Measurements from ENCODE around the gene NRAP.

NRAP gene

GRCh38 chr10:113679463-113680189 is 15.8 kb upstream of the NRAP start, which contains the start of gene CASP7:
TSS of gene CASP7 (plus strand) at chr10:113679912. CDS start at chr10:113697494, 17,582 bp downstream.
- Histone ChIP-seq H3K9me3 (ENCODE audit: control insufficient read depth, insufficient read depth, low read depth, low read length) (no peaks in the 10 kb centered on the region), H3K4me1 (ENCODE audit: control insufficient read depth, insufficient read depth, low read length) (peaks cover 5% of the 10 kb centered on the region; the same call in 1 of the 2 replicates), H3K27ac (ENCODE audit: extremely low read depth, low read depth, low read length) (peak within 1 kb of the TSS; percentile 85), H3K4me3 (ENCODE audit: low read depth, low read length) (peak within 1 kb of the TSS; percentile 70), H3K36me3 (ENCODE audit: control insufficient read depth in 2 of 2, insufficient read depth in 1 of 2, low read length in 2 of 2) (peaks cover 3 to 6% of the 10 kb centered on the region in 2 experiments; a peak in 1 of 3 replicates)
- ChIA-PET POLR2A (interaction anchor here (0.7 to 1.0 kb wide), 2 partner anchors 8 to 52 kb away, joined by 3 read pairs; no protein-coding TSS in a partner anchor), CTCF (interaction anchor here (0.6 to 2.1 kb wide), 13 partner anchors 10 to 1106 kb away, joined by 3 to 6 read pairs (median 4); partner anchors contain the start of gene NRAP)
- peak; percentile 76 for TF ChIP-seq ZNF76 (tag by site-specific recombination; IDR thresholded peaks at IDR 0.05; ENCODE audit: borderline replicate concordance, low read depth)
- TF ChIP-seq, protein P1, sequence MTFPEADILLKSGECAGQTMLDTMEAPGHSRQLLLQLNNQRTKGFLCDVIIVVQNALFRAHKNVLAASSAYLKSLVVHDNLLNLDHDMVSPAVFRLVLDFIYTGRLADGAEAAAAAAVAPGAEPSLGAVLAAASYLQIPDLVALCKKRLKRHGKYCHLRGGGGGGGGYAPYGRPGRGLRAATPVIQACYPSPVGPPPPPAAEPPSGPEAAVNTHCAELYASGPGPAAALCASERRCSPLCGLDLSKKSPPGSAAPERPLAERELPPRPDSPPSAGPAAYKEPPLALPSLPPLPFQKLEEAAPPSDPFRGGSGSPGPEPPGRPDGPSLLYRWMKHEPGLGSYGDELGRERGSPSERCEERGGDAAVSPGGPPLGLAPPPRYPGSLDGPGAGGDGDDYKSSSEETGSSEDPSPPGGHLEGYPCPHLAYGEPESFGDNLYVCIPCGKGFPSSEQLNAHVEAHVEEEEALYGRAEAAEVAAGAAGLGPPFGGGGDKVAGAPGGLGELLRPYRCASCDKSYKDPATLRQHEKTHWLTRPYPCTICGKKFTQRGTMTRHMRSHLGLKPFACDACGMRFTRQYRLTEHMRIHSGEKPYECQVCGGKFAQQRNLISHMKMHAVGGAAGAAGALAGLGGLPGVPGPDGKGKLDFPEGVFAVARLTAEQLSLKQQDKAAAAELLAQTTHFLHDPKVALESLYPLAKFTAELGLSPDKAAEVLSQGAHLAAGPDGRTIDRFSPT (tag by site-specific recombination; IDR thresholded peaks at IDR 0.05): peak; percentile 66
- TF ChIP-seq ZNF629 (tag by site-specific recombination; IDR thresholded peaks at IDR 0.05): peak; percentile 63
- peak; percentile 80 for TF ChIP-seq SP3 (tag by site-specific recombination; IDR thresholded peaks at IDR 0.05)
- TF ChIP-seq ZNF558 (tag by site-specific recombination; IDR thresholded peaks at IDR 0.05): no peak
- TF ChIP-seq, protein P2, sequence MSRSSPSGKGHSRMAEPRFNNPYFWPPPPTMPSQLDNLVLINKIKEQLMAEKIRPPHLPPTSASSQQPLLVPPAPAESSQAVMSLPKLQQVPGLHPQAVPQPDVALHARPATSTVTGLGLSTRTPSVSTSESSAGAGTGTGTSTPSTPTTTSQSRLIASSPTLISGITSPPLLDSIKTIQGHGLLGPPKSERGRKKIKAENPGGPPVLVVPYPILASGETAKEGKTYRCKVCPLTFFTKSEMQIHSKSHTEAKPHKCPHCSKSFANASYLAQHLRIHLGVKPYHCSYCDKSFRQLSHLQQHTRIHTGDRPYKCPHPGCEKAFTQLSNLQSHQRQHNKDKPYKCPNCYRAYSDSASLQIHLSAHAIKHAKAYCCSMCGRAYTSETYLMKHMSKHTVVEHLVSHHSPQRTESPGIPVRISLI (tag by site-specific recombination; IDR thresholded peaks at IDR 0.05): 0 out of 2 replicates have a peak, but pooled peaks have one; percentile 82
- no peak for TF ChIP-seq ZFP41 (tag by site-specific recombination; IDR thresholded peaks at IDR 0.05; ENCODE audit: borderline replicate concordance)
- no peak for TF ChIP-seq ZNF354C (tag by site-specific recombination; IDR thresholded peaks at IDR 0.05; ENCODE audit: borderline replicate concordance, low read depth)
- 0 out of 2 replicates have a peak, but pooled peaks have one; percentile 1 for TF ChIP-seq ZNF223 (tag by site-specific recombination; IDR thresholded peaks at IDR 0.05)
- TF ChIP-seq SCRT2 (tag by site-specific recombination; IDR thresholded peaks at IDR 0.05): no peak
- no peak for TF ChIP-seq ZNF350 (tag by site-specific recombination; IDR thresholded peaks at IDR 0.05)
- TF ChIP-seq ZNF654 (tag by site-specific recombination; IDR thresholded peaks at IDR 0.05; ENCODE audit: low read depth): peak; percentile 47
- TF ChIP-seq ZNF423 (tag by site-specific recombination; IDR thresholded peaks at IDR 0.05): peak; percentile 92
- TF ChIP-seq ZBTB1 (tag by site-specific recombination; IDR thresholded peaks at IDR 0.05): 0 out of 2 replicates have a peak, but pooled peaks have one; percentile 30
- TF ChIP-seq, protein P3, sequence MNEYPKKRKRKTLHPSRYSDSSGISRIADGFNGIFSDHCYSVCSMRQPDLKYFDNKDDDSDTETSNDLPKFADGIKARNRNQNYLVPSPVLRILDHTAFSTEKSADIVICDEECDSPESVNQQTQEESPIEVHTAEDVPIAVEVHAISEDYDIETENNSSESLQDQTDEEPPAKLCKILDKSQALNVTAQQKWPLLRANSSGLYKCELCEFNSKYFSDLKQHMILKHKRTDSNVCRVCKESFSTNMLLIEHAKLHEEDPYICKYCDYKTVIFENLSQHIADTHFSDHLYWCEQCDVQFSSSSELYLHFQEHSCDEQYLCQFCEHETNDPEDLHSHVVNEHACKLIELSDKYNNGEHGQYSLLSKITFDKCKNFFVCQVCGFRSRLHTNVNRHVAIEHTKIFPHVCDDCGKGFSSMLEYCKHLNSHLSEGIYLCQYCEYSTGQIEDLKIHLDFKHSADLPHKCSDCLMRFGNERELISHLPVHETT (tag by site-specific recombination; IDR thresholded peaks at IDR 0.05): peak; percentile 61; the same call in 1 of the 2 replicates
- TF ChIP-seq ZNF843 (tag by site-specific recombination; IDR thresholded peaks at IDR 0.05): peak; percentile 47; the same call in 1 of the 2 replicates
- no peak for TF ChIP-seq ZNF416 (tag by site-specific recombination; IDR thresholded peaks at IDR 0.05)
- TF ChIP-seq SCRT1 (tag by site-specific recombination; IDR thresholded peaks at IDR 0.05; ENCODE audit: borderline replicate concordance): no peak
- peak; percentile 85 for TF ChIP-seq ZNF660 (tag by site-specific recombination; IDR thresholded peaks at IDR 0.05)
- TF ChIP-seq WT1 (tag by site-specific recombination; IDR thresholded peaks at IDR 0.05): peak; percentile 34; the same call in 1 of the 2 replicates
- TF ChIP-seq, protein P4, sequence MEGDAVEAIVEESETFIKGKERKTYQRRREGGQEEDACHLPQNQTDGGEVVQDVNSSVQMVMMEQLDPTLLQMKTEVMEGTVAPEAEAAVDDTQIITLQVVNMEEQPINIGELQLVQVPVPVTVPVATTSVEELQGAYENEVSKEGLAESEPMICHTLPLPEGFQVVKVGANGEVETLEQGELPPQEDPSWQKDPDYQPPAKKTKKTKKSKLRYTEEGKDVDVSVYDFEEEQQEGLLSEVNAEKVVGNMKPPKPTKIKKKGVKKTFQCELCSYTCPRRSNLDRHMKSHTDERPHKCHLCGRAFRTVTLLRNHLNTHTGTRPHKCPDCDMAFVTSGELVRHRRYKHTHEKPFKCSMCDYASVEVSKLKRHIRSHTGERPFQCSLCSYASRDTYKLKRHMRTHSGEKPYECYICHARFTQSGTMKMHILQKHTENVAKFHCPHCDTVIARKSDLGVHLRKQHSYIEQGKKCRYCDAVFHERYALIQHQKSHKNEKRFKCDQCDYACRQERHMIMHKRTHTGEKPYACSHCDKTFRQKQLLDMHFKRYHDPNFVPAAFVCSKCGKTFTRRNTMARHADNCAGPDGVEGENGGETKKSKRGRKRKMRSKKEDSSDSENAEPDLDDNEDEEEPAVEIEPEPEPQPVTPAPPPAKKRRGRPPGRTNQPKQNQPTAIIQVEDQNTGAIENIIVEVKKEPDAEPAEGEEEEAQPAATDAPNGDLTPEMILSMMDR (tag by site-specific recombination; IDR thresholded peaks at IDR 0.05): peak; percentile 75
- TF ChIP-seq, protein P5, sequence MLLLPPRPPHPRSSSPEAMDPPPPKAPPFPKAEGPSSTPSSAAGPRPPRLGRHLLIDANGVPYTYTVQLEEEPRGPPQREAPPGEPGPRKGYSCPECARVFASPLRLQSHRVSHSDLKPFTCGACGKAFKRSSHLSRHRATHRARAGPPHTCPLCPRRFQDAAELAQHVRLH (tag by site-specific recombination; IDR thresholded peaks at IDR 0.05): 0 out of 2 replicates have a peak, but pooled peaks have one; percentile 19
- 0 out of 2 replicates have a peak, but pooled peaks have one; percentile 14 for TF ChIP-seq ZNF792 (tag by site-specific recombination; IDR thresholded peaks at IDR 0.05)
- 0 out of 2 replicates have a peak, but pooled peaks have one; percentile 6 for TF ChIP-seq ZFP37 (tag by site-specific recombination; IDR thresholded peaks at IDR 0.05)
- TF ChIP-seq ZNF610 (tag by site-specific recombination; IDR thresholded peaks at IDR 0.05; ENCODE audit: borderline replicate concordance): 0 out of 2 replicates have a peak, but pooled peaks have one; percentile 65
- TF ChIP-seq, protein P6, sequence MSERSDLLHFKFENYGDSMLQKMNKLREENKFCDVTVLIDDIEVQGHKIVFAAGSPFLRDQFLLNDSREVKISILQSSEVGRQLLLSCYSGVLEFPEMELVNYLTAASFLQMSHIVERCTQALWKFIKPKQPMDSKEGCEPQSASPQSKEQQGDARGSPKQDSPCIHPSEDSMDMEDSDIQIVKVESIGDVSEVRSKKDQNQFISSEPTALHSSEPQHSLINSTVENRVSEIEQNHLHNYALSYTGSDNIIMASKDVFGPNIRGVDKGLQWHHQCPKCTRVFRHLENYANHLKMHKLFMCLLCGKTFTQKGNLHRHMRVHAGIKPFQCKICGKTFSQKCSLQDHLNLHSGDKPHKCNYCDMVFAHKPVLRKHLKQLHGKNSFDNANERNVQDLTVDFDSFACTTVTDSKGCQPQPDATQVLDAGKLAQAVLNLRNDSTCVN (tag by site-specific recombination; optimal IDR thresholded peaks at IDR 0.05): peak; percentile 95
- peak; percentile 84 for TF ChIP-seq ZBTB20 (tag by site-specific recombination; IDR thresholded peaks at IDR 0.05)
- TF ChIP-seq KLF7 (tag by site-specific recombination; IDR thresholded peaks at IDR 0.05; ENCODE audit: borderline replicate concordance): peak; percentile 62; the same call in 1 of the 2 replicates
- TF ChIP-seq ZBTB17 (tag by site-specific recombination; IDR thresholded peaks at IDR 0.05): peak; percentile 87
- TF ChIP-seq GLIS2 (tag by site-specific recombination; IDR thresholded peaks at IDR 0.05): peak; percentile 70

Data from HEK293 (cell line).